KOPT-K1 (cell line): ENCODE measurements around the gene NIP7.
"Not testable (repeated sequence)": the region's sequence is repeated elsewhere in the genome, so short reads cannot be mapped to it uniquely, and the experiment has no call there.

Source experiments
- H3K27ac ChIP-seq: fragments of 200-600 bp; sonication (generic); 2 replicates; pipeline ENCODE4 v1.5.1; 2016; ENCODE audit warnings: antibody characterized with exemption, mild to moderate bottlenecking, low read depth, low read length; ENCODE audit not compliant: poor library complexity, severe bottlenecking
- H3K36me3 ChIP-seq: fragments of 200-600 bp; sonication (generic); 2 replicates; pipeline ENCODE4 v1.5.1; 2017; ENCODE audit warnings: antibody characterized with exemption, mild to moderate bottlenecking, low read length, moderate library complexity; ENCODE audit not compliant: insufficient read depth
- H3K9me3 ChIP-seq: fragments of 200-600 bp; sonication (generic); 2 replicates; pipeline ENCODE4 v1.5.1; 2017; ENCODE audit warnings: antibody characterized with exemption, low read length, mild to moderate bottlenecking; ENCODE audit not compliant: insufficient read depth, poor library complexity, severe bottlenecking

NIP7 gene

GRCh38 chr16:69339289-69340094 is at the start of gene NIP7, which contains the start of gene COG8:
NIP7 (plus strand) TSS chr16:69339772; CDS start chr16:69339830, 58 bp downstream.
COG8 (minus strand) TSS chr16:69339564; CDS start chr16:69339552, 12 bp downstream.
- Histone ChIP-seq H3K27ac (peak within 1 kb of the TSS; percentile 80), H3K9me3 (no peaks in the 10 kb centered on the region), H3K36me3 (peaks cover 62% of the 10 kb centered on the region)

- not testable (repeated sequence) for H3K27ac ChIP-seq, H3K9me3 ChIP-seq, H3K36me3 ChIP-seq
Observed at GRCh38 chr16:69291657-69292056, 47.9 kb upstream of the NIP7 start.

GRCh38 chr16:69293401-69293800 is 46.2 kb upstream of the NIP7 start:
- no peaks in the 10 kb centered on the region for H3K9me3 ChIP-seq
- no peak overlapping the region for H3K27ac ChIP-seq
- H3K36me3 ChIP-seq, result no peaks in the 10 kb centered on the region

GRCh38 chr16:69294051-69294450 is 45.5 kb upstream of the NIP7 start:
- no peak overlapping the region for H3K27ac ChIP-seq
- no peaks in the 10 kb centered on the region for H3K36me3 ChIP-seq
- no peaks in the 10 kb centered on the region for H3K9me3 ChIP-seq

- H3K27ac ChIP-seq, H3K9me3 ChIP-seq: not testable (repeated sequence)
- peaks cover 24% of the 10 kb centered on the region for H3K36me3 ChIP-seq
Observed at GRCh38 chr16:69296771-69297170, 42.8 kb upstream of the NIP7 start.

- Histone ChIP-seq H3K27ac (no peak overlapping the region), H3K36me3 (peaks cover 24% of the 10 kb centered on the region), H3K9me3 (no peaks in the 10 kb centered on the region)
Observed at GRCh38 chr16:69298261-69298660, 41.3 kb upstream of the NIP7 start.

- H3K36me3 ChIP-seq, result peaks cover 24% of the 10 kb centered on the region
- H3K9me3 ChIP-seq, result no peaks in the 10 kb centered on the region
- no peak overlapping the region for H3K27ac ChIP-seq
Observed at GRCh38 chr16:69301187-69301586, 38.4 kb upstream of the NIP7 start.

- H3K9me3 ChIP-seq, result no peaks in the 10 kb centered on the region
- H3K27ac ChIP-seq, result no peak overlapping the region
- H3K36me3 ChIP-seq, result peaks cover 24% of the 10 kb centered on the region
Observed at GRCh38 chr16:69301861-69302260, 37.7 kb upstream of the NIP7 start.

GRCh38 chr16:69302301-69302700 is 37.3 kb upstream of the NIP7 start:
- H3K9me3 ChIP-seq, result no peaks in the 10 kb centered on the region
- H3K36me3 ChIP-seq, result peaks cover 24% of the 10 kb centered on the region

GRCh38 chr16:69306031-69306430 is 33.5 kb upstream of the NIP7 start:
- Histone ChIP-seq H3K36me3 (peaks cover 5% of the 10 kb centered on the region; the same call in 1 of the 2 replicates), H3K9me3 (no peaks in the 10 kb centered on the region), H3K27ac (no peak overlapping the region)

More at GRCh38 chr16:69302301-69302700, 37.3 kb upstream of the NIP7 start:
- H3K27ac ChIP-seq, result no peak overlapping the region

GRCh38 chr16:69307091-69307490 is 32.5 kb upstream of the NIP7 start:
- H3K27ac ChIP-seq, result no peak overlapping the region
- no peaks in the 10 kb centered on the region for H3K36me3 ChIP-seq
- H3K9me3 ChIP-seq, result no peaks in the 10 kb centered on the region

- no peak overlapping the region for H3K27ac ChIP-seq
- H3K36me3 ChIP-seq, result no peaks in the 10 kb centered on the region
- no peaks in the 10 kb centered on the region for H3K9me3 ChIP-seq
Observed at GRCh38 chr16:69307856-69308255, 31.7 kb upstream of the NIP7 start.

- Histone ChIP-seq H3K9me3 (no peaks in the 10 kb centered on the region), H3K27ac (no peak overlapping the region), H3K36me3 (peaks cover 14% of the 10 kb centered on the region)
Observed at GRCh38 chr16:69309316-69309715, 30.3 kb upstream of the NIP7 start.

GRCh38 chr16:69310653-69311532 is 28.7 kb upstream of the NIP7 start, which contains the start of gene VPS4A:
VPS4A (plus strand) TSS chr16:69311350; CDS start chr16:69311512, 162 bp downstream.
- Histone ChIP-seq H3K9me3 (no peaks in the 10 kb centered on the region), H3K36me3 (peaks cover 30% of the 10 kb centered on the region), H3K27ac (peak within 1 kb of the TSS; percentile 88)
